PC-3 (cell line): Measurements from ENCODE around the gene CYTH2. TPM values are rescaled to one million over a fixed set of nuclear protein-coding genes. Genes with fewer than 3 reads are reported as not detected.

Experiments
- ATAC-seq: fragments of 200-7000 bp; cut with Tn5 transposase; 2 replicates; pipeline ENCODE4 v1.9.1; 2020; ENCODE audit warnings: mild to moderate bottlenecking, moderate library complexity
- BruUV-seq: library from RNA; stranded (reverse); fragments of 400-500 nt; replicated peaks from 2 replicates; lab custom pipeline; 2021; lab: Mats Ljungman, UMichigan
- CTCF ChIA-PET: fragments of 300-600 bp; sonication (Branson Sonifier 250); formaldehyde crosslinking; loops from one replicate; lab custom pipeline; 2022; ENCODE audit warnings: antibody characterized with exemption; lab: Charles Lee
- POLR2A ChIA-PET: fragments of 300-600 bp; sonication (Branson Sonifier 250); formaldehyde crosslinking; loops from one replicate; lab custom pipeline; 2022; ENCODE audit warnings: antibody characterized with exemption; ENCODE audit not compliant: unreplicated experiment; lab: Charles Lee
- DNase-seq: peaks from one replicate; pipeline ENCODE4 v3.0.0-alpha.2; 2015
- H2AFZ ChIP-seq: fragments of 300-600 bp; sonication (generic); 2 replicates; pipeline ENCODE4 v1.6.0; 2016; ENCODE audit warnings: antibody characterized with exemption, low read length
- H3F3A ChIP-seq: fragments of 300-600 bp; sonication (generic); one replicate; pipeline ENCODE4 v1.6.0; 2017; ENCODE audit warnings: antibody characterized with exemption, low read length, control low read depth, mild to moderate bottlenecking; ENCODE audit not compliant: unreplicated experiment
- H3K27ac ChIP-seq: fragments of 300-600 bp; sonication (generic); 2 replicates; pipeline ENCODE4 v1.5.1; 2016; ENCODE audit warnings: mild to moderate bottlenecking, low read length
- H3K27me3 ChIP-seq: fragments of 300-600 bp; sonication (generic); 2 replicates; pipeline ENCODE4 v1.6.1; 2016; ENCODE audit warnings: low read length, mixed read lengths
- H3K36me3 ChIP-seq: fragments of 300-600 bp; sonication (generic); 2 replicates; pipeline ENCODE4 v1.6.1; 2016; ENCODE audit warnings: low read depth, mixed run types, low read length, mixed read lengths
- H3K4me1 ChIP-seq: fragments of 300-600 bp; sonication (generic); 2 replicates; pipeline ENCODE4 v1.5.1; 2016; ENCODE audit warnings: low read length; ENCODE audit not compliant: insufficient read depth
- H3K4me2 ChIP-seq: fragments of 300-600 bp; sonication (generic); 2 replicates; pipeline ENCODE4 v1.6.0; 2016; ENCODE audit warnings: low read length
- H3K4me3 ChIP-seq: fragments of 300-600 bp; sonication (generic); 2 replicates; pipeline ENCODE4 v1.5.1; 2016; ENCODE audit warnings: mild to moderate bottlenecking, low read length, mixed read lengths
- H3K79me2 ChIP-seq: fragments of 300-600 bp; sonication (generic); 2 replicates; pipeline ENCODE4 v1.6.1; 2017; ENCODE audit warnings: low read length, mixed read lengths
- H3K9ac ChIP-seq: fragments of 300-600 bp; sonication (generic); 2 replicates; pipeline ENCODE4 v1.6.0; 2016; ENCODE audit warnings: mild to moderate bottlenecking, low read length
- H3K9me2 ChIP-seq: fragments of 300-600 bp; sonication (generic); replicated peaks from 2 replicates; pipeline ENCODE4 v1.6.1; 2016; ENCODE audit warnings: mixed run types, low read length, mixed read lengths
- H3K9me3 ChIP-seq: fragments of 300-600 bp; sonication (generic); 2 replicates; pipeline ENCODE4 v1.6.1; 2016; ENCODE audit warnings: low read length, mixed read lengths
- H4K20me1 ChIP-seq: fragments of 300-600 bp; sonication (generic); 2 replicates; pipeline ENCODE4 v1.6.1; 2016; ENCODE audit warnings: low read length, mixed read lengths
- EZH2 ChIP-seq: fragments of 300-600 bp; sonication (generic); IDR thresholded peaks from one replicate; pipeline ENCODE4 v1.6.1; 2017; ENCODE audit warnings: antibody characterized with exemption, mild to moderate bottlenecking, low read length; ENCODE audit not compliant: unreplicated experiment
- EZH2phosphoT487 ChIP-seq: fragments of 300-600 bp; sonication (generic); IDR thresholded peaks from 2 replicates; pipeline ENCODE4 v1.6.1; 2018; ENCODE audit warnings: mild to moderate bottlenecking, antibody characterized with exemption, low read length, borderline replicate concordance
- intact Hi-C: fragments of 100-400 bp; cut with micrococcal nuclease; formaldehyde crosslinking; loops from 2 replicates; pipeline ENCODE4 v1.9.0; 2023
- total RNA-seq: library from RNA; depleted of rRNA; stranded (reverse); fragments of >200 nt; gene quantifications from 2 replicates; pipeline ENCODE4 v1.2.3, GENCODE V29; 2014
- TF ChIP-seq, protein P1 (sequence below): fragments of 300-600 bp; sonication (generic); conservative IDR thresholded peaks from 2 replicates; pipeline ENCODE4 v1.5.1; 2017; ENCODE audit warnings: antibody characterized with exemption, low read depth, mild to moderate bottlenecking, low read length

The CYTH2 gene
- total RNA-seq, 1 experiment from 2014 or later, result 50.5 TPM

GRCh38 chr19:48529156-48529555, 60.0 kb downstream of the CYTH2 start:
- no peaks in the 10 kb centered on the region for H3K4me1 ChIP-seq
- intact Hi-C loops, result no loop called here
- ChIA-PET POLR2A (interaction anchor here (0.6 kb wide), 1 partner anchor 49 kb away, joined by 3 read pairs; no protein-coding TSS in a partner anchor), CTCF (no interaction called here)
- H2AFZ ChIP-seq, result no peak overlapping the region
- DNase-seq (no peak), ATAC-seq (no peak)
- no peaks in the 10 kb centered on the region for H3K79me2 ChIP-seq
- no peaks in the 10 kb centered on the region for H3F3A ChIP-seq
- no peaks in the 10 kb centered on the region for H3K27me3 ChIP-seq
- no TSS peak for BruUV-seq
- peaks cover 4% of the 10 kb centered on the region; the same call in 1 of the 2 replicates for H3K9me3 ChIP-seq
- no peak overlapping the region for H3K9ac ChIP-seq
- no peak overlapping the region for H3K27ac ChIP-seq
- H3K4me3 ChIP-seq, result no peak overlapping the region
- H3K4me2 ChIP-seq, result no peak overlapping the region
- H3K36me3 ChIP-seq, result no peaks in the 10 kb centered on the region
- no peaks in the 10 kb centered on the region for H4K20me1 ChIP-seq
- TF ChIP-seq EZH2 (no peak), EZH2phosphoT487 (no peak)
- TF ChIP-seq, protein P1, sequence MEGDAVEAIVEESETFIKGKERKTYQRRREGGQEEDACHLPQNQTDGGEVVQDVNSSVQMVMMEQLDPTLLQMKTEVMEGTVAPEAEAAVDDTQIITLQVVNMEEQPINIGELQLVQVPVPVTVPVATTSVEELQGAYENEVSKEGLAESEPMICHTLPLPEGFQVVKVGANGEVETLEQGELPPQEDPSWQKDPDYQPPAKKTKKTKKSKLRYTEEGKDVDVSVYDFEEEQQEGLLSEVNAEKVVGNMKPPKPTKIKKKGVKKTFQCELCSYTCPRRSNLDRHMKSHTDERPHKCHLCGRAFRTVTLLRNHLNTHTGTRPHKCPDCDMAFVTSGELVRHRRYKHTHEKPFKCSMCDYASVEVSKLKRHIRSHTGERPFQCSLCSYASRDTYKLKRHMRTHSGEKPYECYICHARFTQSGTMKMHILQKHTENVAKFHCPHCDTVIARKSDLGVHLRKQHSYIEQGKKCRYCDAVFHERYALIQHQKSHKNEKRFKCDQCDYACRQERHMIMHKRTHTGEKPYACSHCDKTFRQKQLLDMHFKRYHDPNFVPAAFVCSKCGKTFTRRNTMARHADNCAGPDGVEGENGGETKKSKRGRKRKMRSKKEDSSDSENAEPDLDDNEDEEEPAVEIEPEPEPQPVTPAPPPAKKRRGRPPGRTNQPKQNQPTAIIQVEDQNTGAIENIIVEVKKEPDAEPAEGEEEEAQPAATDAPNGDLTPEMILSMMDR, result no peak
- no peaks in the 10 kb centered on the region for H3K9me2 ChIP-seq

DNA sequence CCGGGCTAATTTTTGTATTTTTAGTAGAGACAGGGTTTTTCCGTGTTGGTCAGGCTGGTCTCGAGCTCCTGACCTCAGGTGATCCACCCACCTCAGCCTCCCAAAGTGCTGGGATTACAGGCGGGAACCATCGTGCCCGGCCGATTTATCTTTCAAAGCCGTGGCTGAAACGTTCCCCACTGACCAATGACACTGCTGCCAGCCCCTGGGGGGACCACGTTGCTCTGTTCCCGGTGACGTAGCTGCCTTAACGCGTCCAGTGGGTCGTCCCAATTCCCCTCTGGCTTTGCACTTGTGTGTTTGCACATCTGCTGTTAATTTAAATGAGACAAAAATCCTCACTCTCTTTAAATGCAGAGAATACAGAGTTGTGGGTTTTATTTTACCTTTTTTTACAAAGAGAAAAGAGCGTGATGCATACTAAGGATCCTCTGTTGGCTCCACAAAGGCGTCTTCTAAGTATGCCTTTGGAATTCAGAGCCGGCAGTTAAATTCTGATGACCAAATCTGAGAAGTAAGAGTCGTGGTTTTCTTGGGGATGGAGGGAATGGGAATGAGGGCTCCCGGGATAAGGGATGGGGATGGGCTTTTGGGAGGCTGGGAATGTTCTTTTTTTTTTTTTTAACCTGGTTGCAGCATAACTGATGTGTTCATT, 61.0 kb downstream of the CYTH2 start:
- no peak for DNase-seq
- BruUV-seq, result no TSS peak
- Histone ChIP-seq H3K4me2 (no peak overlapping the region), H3K9me3 (peaks cover 4% of the 10 kb centered on the region; the same call in 1 of the 2 replicates), H4K20me1 (no peaks in the 10 kb centered on the region), H3K9me2 (no peaks in the 10 kb centered on the region), H2AFZ (peak overlapping the region; percentile 53; the same call in 1 of the 2 replicates), H3F3A (no peaks in the 10 kb centered on the region), H3K36me3 (no peaks in the 10 kb centered on the region), H3K27ac (no peak overlapping the region), H3K4me3 (no peak overlapping the region), H3K79me2 (no peaks in the 10 kb centered on the region), H3K27me3 (no peaks in the 10 kb centered on the region), H3K9ac (no peak overlapping the region), H3K4me1 (no peaks in the 10 kb centered on the region)
- POLR2A ChIA-PET, result no interaction called here
- CTCF ChIA-PET, result interaction anchor here (0.6 kb wide), 1 partner anchor 24 kb away, joined by 7 read pairs; no protein-coding TSS in a partner anchor
- TF ChIP-seq, protein P1, result no peak
- TF ChIP-seq EZH2phosphoT487 (no peak), EZH2 (no peak)
- intact Hi-C loops, result no loop called here
- no peak for ATAC-seq

- no peak overlapping the region for H3K27ac ChIP-seq
- H3K9me2 ChIP-seq, result no peaks in the 10 kb centered on the region
- BruUV-seq, result no TSS peak
- no peaks in the 10 kb centered on the region for H4K20me1 ChIP-seq
- no peak overlapping the region for H2AFZ ChIP-seq
- H3K79me2 ChIP-seq, result no peaks in the 10 kb centered on the region
- CTCF ChIA-PET, result interaction anchor here (0.6 kb wide), 1 partner anchor 25 kb away, joined by 7 read pairs; no protein-coding TSS in a partner anchor
- H3K4me1 ChIP-seq, result no peaks in the 10 kb centered on the region
- H3K9ac ChIP-seq, result no peak overlapping the region
- intact Hi-C loops, result no loop called here
- TF ChIP-seq, protein P1, result no peak
- no peak for TF ChIP-seq EZH2
- TF ChIP-seq EZH2phosphoT487, result no peak
- H3K27me3 ChIP-seq, result no peaks in the 10 kb centered on the region
- ATAC-seq, result no peak
- no peaks in the 10 kb centered on the region for H3K36me3 ChIP-seq
- peaks cover 4% of the 10 kb centered on the region; the same call in 1 of the 2 replicates for H3K9me3 ChIP-seq
- no peak overlapping the region for H3K4me2 ChIP-seq
- DNase-seq, result no peak
- H3F3A ChIP-seq, result no peaks in the 10 kb centered on the region
- POLR2A ChIA-PET, result no interaction called here
- no peak overlapping the region for H3K4me3 ChIP-seq
Observed at GRCh38 chr19:48530770-48531169, 61.6 kb downstream of the CYTH2 start.
